NT2/D1 (cell line): ENCODE data around the gene PRRG2.

Source experiments
- DNase-seq: peaks from one replicate; pipeline ENCODE4 v3.0.0-alpha.2; 2011; ENCODE audit warnings: low read depth, low spot score
- H3K27me3 ChIP-seq: 2 replicates; pipeline ENCODE4 v1.6.0; 2011; ENCODE audit warnings: mild to moderate bottlenecking; ENCODE audit not compliant: insufficient read length, insufficient read depth
- H3K36me3 ChIP-seq: 2 replicates; pipeline ENCODE4 v1.6.1; 2011; ENCODE audit warnings: mild to moderate bottlenecking, low read length, mixed read lengths; ENCODE audit not compliant: insufficient read depth, insufficient read length
- H3K4me1 ChIP-seq: 2 replicates; pipeline ENCODE4 v1.5.1; 2011; ENCODE audit not compliant: insufficient read depth, insufficient read length
- H3K4me3 ChIP-seq: 2 replicates; pipeline ENCODE4 v1.5.1; 2011; ENCODE audit warnings: low read depth; ENCODE audit not compliant: insufficient read length
- H3K9ac ChIP-seq: 2 replicates; pipeline ENCODE4 v1.6.0; 2011; ENCODE audit warnings: low read depth; ENCODE audit not compliant: insufficient read length
- H3K9me3 ChIP-seq: 2 replicates; pipeline ENCODE4 v1.5.1; 2011; ENCODE audit warnings: mild to moderate bottlenecking, low read length; ENCODE audit not compliant: insufficient read depth
- SUZ12 ChIP-seq: IDR thresholded peaks from 2 replicates; pipeline ENCODE4 v1.6.1; 2011; ENCODE audit not compliant: insufficient read length, insufficient read depth; ENCODE audit errors: extremely low read depth
- YY1 ChIP-seq: IDR thresholded peaks from 2 replicates; pipeline ENCODE4 v1.6.1; 2011; ENCODE audit not compliant: insufficient read length, insufficient read depth
- ZNF274 ChIP-seq: IDR thresholded peaks from 2 replicates; pipeline ENCODE4 v1.6.1; 2011; ENCODE audit warnings: mild to moderate bottlenecking, low read depth, low read length

The PRRG2 gene

GRCh38 chr19:49542446-49542845 is 38.7 kb upstream of the PRRG2 start:
- H3K36me3 ChIP-seq = peaks cover 6% of the 10 kb centered on the region
- no peak for TF ChIP-seq ZNF274
- no peak for TF ChIP-seq SUZ12
- TF ChIP-seq YY1 = no peak

GRCh38 chr19:49543032-49543431 is 38.1 kb upstream of the PRRG2 start:
- Histone ChIP-seq H3K27me3 (no peaks in the 10 kb centered on the region), H3K9ac (no peak overlapping the region), H3K36me3 (peaks cover 6% of the 10 kb centered on the region), H3K4me3 (no peak overlapping the region), H3K4me1 (no peaks in the 10 kb centered on the region), H3K9me3 (no peaks in the 10 kb centered on the region)
- no peak for TF ChIP-seq ZNF274
- no peak for TF ChIP-seq SUZ12
- TF ChIP-seq YY1 = no peak
- DNase-seq = no peak

More at GRCh38 chr19:49542446-49542845, 38.7 kb upstream of the PRRG2 start:
- H3K4me1 ChIP-seq = no peaks in the 10 kb centered on the region
- no peak overlapping the region for H3K4me3 ChIP-seq
- no peak for DNase-seq
- no peaks in the 10 kb centered on the region for H3K27me3 ChIP-seq
- H3K9me3 ChIP-seq = no peaks in the 10 kb centered on the region
- H3K9ac ChIP-seq = no peak overlapping the region

GRCh38 chr19:49544154-49544553 is 37.0 kb upstream of the PRRG2 start:
- Histone ChIP-seq H3K9ac (no peak overlapping the region), H3K36me3 (peaks cover 2% of the 10 kb centered on the region), H3K27me3 (no peaks in the 10 kb centered on the region), H3K4me3 (no peak overlapping the region), H3K9me3 (no peaks in the 10 kb centered on the region), H3K4me1 (no peaks in the 10 kb centered on the region)
- DNase-seq = no peak
- TF ChIP-seq YY1 (no peak), ZNF274 (no peak), SUZ12 (no peak)

GRCh38 chr19:49546825-49547565 is 34.1 kb upstream of the PRRG2 start:
- peak; percentile 72 for DNase-seq
- Histone ChIP-seq H3K4me3 (no peak overlapping the region), H3K36me3 (peaks cover 7% of the 10 kb centered on the region), H3K4me1 (no peaks in the 10 kb centered on the region), H3K9me3 (no peaks in the 10 kb centered on the region), H3K9ac (peak overlapping the region; percentile 42), H3K27me3 (no peaks in the 10 kb centered on the region)
- TF ChIP-seq YY1 = no peak
- no peak for TF ChIP-seq ZNF274
- no peak for TF ChIP-seq SUZ12

GRCh38 chr19:49549045-49549444 is 32.1 kb upstream of the PRRG2 start:
- H3K9me3 ChIP-seq = no peaks in the 10 kb centered on the region
- no peak overlapping the region for H3K9ac ChIP-seq
- TF ChIP-seq SUZ12 (no peak), ZNF274 (no peak), YY1 (no peak)
- peaks cover 14% of the 10 kb centered on the region for H3K36me3 ChIP-seq
- DNase-seq = no peak
- no peaks in the 10 kb centered on the region for H3K4me1 ChIP-seq
- no peak overlapping the region for H3K4me3 ChIP-seq
- no peaks in the 10 kb centered on the region for H3K27me3 ChIP-seq

DNA sequence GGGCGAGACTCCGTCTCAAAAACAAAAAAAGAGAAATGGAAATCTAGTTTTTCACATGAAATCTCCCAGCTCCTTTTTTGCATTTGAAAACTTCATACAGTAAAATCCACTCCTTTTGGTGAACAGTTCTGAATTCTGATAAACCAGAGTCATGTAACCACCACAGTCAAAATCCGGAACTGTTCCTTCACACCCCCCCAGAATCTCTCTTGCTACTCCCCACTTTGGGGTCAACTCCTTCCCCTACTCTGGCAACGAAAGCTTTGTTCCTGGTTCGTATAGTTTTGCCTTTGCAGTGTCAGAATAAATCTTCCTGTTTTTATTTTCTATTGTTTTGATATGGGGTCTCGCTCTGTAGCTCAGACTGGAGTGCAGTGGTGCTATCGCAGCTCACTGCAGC is 29.6 kb upstream of the PRRG2 start:
- no peak for DNase-seq
- Histone ChIP-seq H3K27me3 (no peaks in the 10 kb centered on the region), H3K9me3 (no peaks in the 10 kb centered on the region), H3K4me3 (no peak overlapping the region), H3K4me1 (peaks cover 7% of the 10 kb centered on the region), H3K9ac (no peak overlapping the region), H3K36me3 (peaks cover 33% of the 10 kb centered on the region)
- TF ChIP-seq YY1 = no peak
- no peak for TF ChIP-seq SUZ12
- no peak for TF ChIP-seq ZNF274

- no peaks in the 10 kb centered on the region for H3K27me3 ChIP-seq
- no peak for DNase-seq
- no peak for TF ChIP-seq SUZ12
- TF ChIP-seq ZNF274 = no peak
- peaks cover 16% of the 10 kb centered on the region for H3K4me1 ChIP-seq
- no peak overlapping the region for H3K9ac ChIP-seq
- H3K9me3 ChIP-seq = no peaks in the 10 kb centered on the region
- peaks cover 45% of the 10 kb centered on the region for H3K36me3 ChIP-seq
- no peak overlapping the region for H3K4me3 ChIP-seq
These were observed 28.4 kb upstream of the PRRG2 start for GRCh38 chr19:49552749-49553148.
